ENCODE data around the gene COQ2.

- TF ChIP-seq POLR2A (IDR thresholded peaks at IDR 0.05) = no peak
- TF ChIP-seq EP300 (IDR thresholded peaks at IDR 0.05) = no peak
- no peak for TF ChIP-seq CTCF (IDR thresholded peaks at IDR 0.05)
Measured at GRCh38 chr4:83229791-83230190, 54.8 kb downstream of the COQ2 start.

Data from gastroesophageal sphincter (tissue), 3 donors.